HPDE6-E6E7 (cell line): ENCODE data around the gene CARF.

Experiments
- DNase-seq: peaks from one replicate; pipeline ENCODE4 v3.0.0; 2011; ENCODE audit warnings: missing footprints; ENCODE audit errors: extremely low spot score

The CARF gene

DNA sequence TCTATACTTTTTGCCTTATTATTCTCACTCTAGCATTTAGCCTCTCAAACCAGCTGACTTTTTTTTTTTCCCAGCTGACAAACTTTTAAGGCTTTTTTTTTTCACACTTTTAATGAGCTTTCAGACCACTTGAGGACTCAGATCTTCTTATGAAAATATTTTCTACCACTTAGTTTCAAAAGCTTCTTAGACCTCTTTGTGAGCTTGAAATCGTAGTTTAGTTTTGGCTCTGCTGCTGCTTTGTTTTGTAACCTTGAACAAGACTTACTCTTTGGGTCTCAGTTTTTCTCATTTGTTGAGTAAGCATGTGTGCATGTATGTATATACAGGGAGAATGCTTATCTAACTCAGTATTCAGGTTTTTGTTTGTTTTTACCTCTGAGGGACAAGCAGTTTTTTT lies 106.1 kb downstream of the CARF start:
- no peak for DNase-seq

DNA sequence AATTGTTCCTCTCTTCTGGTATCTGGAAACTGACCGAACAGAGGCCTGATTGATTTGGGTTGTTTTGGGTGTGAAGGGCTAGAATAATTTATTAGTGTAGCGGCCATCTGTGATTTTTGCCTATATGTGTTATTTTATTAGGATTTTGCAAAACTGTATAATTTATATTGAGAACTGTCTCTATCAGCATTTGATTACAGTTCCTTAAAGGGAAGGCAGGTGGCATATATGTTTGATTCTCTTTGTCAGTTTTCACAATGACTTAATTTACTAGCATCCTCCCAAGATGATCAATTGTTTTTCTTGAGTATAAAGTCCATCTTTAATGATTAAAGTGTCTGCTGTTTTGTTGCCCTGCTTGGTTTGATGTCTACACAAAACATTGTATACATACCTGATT lies 107.1 kb downstream of the CARF start:
- no peak for DNase-seq

DNA sequence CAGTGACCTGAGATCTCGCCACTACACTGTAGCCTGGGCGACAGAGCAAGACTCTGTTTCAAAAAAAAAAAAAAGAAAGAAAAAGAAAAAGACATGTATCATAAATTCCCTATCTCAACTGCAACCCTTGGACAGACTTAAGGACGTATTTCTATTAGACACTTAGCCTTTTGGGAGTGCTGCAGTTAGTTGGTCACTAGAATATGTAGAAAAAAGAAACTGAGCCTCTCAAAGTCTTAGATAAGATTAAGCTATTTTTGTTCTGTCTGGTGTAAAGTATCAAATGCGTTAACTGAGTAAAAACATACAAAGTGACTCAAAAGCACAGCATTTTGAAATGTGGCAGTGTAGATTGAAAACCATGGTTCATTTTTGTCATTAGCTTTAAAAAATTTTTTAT lies 109.9 kb downstream of the CARF start:
- no peak for DNase-seq

DNA sequence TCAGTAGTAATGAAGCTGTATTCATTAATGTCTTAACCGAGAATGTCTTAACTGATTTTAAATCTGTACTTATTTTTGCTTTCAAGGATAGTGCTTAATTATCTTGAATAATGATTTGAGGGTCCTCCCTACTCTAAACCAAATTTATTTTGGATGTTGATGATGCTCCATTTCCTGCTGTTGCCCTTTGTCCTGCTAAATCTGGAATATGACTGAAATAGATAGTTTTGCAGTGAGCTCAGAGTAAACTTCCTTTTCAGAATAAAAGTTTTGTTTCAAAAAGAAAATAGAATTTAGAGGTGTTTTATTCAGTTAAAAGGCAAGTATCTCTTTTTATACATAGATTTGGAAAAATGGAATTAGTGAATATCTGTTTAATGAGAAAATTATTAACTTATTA lies 110.7 kb downstream of the CARF start:
- no peak for DNase-seq

DNA sequence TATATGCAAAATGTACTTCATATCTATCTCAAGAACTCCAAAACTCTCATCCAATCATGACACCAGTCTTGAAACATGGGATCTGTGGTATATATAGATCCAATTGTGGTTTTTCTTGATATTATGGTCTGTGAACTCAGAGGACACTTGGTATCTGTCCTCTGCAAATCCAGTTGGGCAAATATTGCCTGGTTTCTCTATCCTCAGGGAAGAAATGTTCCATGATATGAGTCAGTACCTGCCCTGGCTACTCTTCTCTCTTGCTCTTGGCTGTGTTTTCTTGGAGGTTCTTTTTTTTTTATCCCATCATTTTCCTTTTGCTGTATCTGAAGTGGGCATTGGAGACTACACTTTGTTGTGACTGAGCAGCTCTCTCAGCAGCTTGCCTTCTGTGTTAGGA lies 113.5 kb downstream of the CARF start:
- no peak for DNase-seq

DNA sequence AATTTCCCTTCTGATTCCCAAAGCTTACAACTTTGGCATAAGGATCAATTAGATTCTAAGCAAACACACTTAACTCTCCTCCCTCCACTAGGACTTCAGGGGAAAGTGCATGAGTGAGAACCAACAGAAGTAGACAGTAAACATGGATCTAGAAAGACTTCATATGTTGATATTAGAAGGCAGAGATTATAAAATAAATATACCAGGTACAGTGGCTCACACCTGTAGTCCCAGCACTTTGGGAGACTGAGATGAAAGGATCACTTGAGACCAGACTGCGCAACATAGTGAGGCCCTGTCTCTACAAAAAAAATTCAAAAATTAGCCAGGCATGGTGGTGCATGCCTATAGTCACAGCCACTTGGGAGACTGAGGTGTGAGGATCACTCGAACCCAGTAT lies 118.5 kb downstream of the CARF start:
- no peak for DNase-seq

DNA sequence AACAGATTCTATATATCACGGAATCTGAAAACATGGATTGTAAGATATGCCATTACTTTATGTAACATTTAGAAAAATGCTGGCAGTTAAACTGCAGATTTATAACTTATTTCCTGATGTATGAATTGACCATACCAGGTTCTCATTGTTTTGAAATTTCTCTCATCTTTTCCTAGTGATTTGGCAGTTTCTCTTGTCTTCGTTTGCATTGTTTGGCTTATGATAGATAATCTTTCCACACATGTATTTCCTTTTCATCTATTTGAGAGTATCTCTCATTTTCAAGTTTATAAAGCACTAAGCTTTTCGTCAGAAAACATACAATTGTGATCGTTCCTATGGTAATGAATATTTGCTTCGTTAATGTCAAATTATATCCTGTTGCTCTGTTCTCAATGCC lies 118.9 kb downstream of the CARF start:
- no peak for DNase-seq

DNA sequence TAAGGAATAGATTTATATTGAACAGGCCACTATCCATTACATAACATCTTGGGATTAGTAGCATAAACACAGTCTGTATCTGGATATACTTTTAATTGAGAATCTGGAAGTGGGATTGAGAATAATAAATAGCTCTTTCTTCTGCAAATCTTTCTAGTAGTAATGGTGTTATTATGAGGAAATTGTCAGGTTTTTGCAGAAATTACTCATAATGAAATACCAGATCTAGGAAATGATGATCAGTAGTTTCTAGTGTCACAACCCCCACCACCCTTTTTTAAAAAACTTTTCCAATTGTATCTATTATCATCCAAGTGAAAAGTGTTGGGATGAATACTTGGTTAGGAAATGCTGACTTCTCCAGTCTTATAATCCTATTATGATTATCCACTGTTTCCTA lies 121.3 kb downstream of the CARF start:
- DNase-seq: no peak

DNA sequence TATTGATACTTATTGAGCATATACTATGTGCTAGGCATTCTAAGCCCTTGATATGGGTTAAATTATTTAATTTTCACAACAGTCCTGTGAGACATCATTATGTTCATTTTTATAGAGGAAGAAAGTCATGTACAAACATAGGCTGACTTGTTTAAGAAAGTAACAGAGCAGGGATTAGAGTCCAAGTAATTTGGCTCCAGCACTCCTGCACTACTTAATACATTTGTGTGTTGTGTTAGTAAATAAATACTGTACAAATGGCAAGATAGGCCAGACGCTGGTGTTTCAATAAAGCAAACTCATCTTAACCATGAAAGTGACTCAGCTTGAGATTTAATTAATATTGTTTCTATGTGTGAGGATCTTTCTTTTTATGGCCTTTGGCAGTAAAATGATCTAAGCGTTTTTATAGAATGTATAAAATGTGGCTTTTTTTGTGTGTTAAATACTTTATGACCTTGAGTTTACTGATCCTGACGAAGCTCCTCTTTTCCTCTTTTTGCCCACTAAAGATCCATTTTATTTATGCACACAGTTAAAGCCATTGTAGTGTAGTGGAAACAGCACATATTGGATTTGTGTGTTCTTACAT lies 123.9 kb downstream of the CARF start:
- no peak for DNase-seq
